Measurements from ENCODE around the gene NDE1. TPM values are rescaled to one million over a fixed set of nuclear protein-coding genes. Genes with fewer than 3 reads are reported as not detected.

Gene NDE1
- total and polyA plus RNA-seq, 2 experiments from 2014 or later = 10.3 to 11.8 TPM

DNA sequence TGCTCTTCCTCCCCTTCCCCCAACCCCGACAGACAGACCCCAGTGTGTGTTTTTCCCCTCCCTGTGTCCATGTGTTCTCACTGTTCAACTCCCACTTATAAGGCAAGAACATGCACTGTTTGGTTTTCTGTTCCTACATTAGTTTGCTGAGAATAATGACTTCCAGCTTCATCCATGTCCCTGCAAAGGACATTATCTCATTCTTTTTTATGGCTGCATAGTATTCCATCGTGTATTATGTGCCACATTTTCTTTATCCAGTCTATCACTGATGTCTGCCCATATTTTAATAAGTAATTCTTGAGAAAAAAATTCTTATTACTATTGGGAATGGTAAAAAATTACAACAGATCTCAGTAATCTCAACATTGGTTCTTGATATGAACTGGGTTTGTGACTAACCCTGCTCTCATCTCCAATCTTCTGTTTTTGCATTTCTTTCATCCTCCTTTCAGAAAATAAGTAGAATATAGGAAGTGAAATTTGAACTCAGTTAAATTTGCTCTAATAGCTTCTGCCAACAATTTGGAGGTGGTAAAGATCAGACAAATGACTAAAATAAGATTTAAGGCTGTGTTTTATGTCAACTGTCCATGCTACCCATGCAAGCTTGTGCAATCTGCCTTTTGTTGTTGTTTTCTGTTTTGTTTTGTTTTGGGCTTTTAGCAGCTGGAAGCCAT is 18.2 kb upstream of the NDE1 start:
- Histone ChIP-seq H3K36me3 (replicated peaks; ENCODE audit: insufficient read depth, low read depth) (no peaks in the 10 kb centered on the region), H3K9me2 (replicated peaks; ENCODE audit: insufficient read depth) (no peaks in the 10 kb centered on the region), H3K79me2 (peaks cover 7% of the 10 kb centered on the region), H3K9me3 (ENCODE audit: low read depth) (no peaks in the 10 kb centered on the region), H3K4me1 (ENCODE audit: insufficient read depth) (peaks cover 10% of the 10 kb centered on the region), H3K4me3 (no peak overlapping the region), H3K4me2 (no peak overlapping the region), H3K27me3 (no peaks in the 10 kb centered on the region), H2AFZ (no peak overlapping the region), H3K27ac (no peak overlapping the region), H4K20me1 (ENCODE audit: insufficient read depth, poor library complexity, severe bottlenecking) (no peaks in the 10 kb centered on the region)
- 98% methylated on average over 2 of the region's 2 CpGs for WGBS (ENCODE audit: low lambda C conversion rate, missing lambda C conversion rate)
- TF ChIP-seq, protein P1, sequence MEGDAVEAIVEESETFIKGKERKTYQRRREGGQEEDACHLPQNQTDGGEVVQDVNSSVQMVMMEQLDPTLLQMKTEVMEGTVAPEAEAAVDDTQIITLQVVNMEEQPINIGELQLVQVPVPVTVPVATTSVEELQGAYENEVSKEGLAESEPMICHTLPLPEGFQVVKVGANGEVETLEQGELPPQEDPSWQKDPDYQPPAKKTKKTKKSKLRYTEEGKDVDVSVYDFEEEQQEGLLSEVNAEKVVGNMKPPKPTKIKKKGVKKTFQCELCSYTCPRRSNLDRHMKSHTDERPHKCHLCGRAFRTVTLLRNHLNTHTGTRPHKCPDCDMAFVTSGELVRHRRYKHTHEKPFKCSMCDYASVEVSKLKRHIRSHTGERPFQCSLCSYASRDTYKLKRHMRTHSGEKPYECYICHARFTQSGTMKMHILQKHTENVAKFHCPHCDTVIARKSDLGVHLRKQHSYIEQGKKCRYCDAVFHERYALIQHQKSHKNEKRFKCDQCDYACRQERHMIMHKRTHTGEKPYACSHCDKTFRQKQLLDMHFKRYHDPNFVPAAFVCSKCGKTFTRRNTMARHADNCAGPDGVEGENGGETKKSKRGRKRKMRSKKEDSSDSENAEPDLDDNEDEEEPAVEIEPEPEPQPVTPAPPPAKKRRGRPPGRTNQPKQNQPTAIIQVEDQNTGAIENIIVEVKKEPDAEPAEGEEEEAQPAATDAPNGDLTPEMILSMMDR (IDR thresholded peaks at IDR 0.05; ENCODE audit: poor library complexity) = no peak
- no peak for TF ChIP-seq EZH2phosphoT487 (IDR thresholded peaks at IDR 0.05; ENCODE audit: low read depth, severe bottlenecking, unreplicated experiment)
- TF ChIP-seq EZH2 (IDR thresholded peaks at IDR 0.05; ENCODE audit: borderline replicate concordance) = no peak
- no peak for DNase-seq (ENCODE audit: low spot score)

DNA sequence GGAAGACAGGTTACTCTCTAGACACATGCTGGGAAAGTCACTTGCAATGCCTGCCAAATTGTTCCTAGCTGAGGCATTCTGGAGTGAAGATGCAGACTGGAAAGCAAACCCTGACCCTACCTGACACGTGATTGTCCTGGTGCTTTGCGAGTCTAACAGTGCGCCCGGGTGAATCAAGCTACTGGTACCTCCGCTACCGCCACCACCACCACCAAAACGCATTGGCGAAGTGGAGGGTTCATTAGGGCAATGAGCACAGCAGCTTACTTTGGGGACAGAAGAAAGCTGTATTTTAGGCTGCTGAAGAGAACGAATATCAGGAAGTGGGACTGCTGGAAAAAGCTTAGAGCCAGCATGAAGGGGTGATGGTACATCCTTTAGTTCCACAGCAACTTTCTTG is 14.1 kb upstream of the NDE1 start:
- Histone ChIP-seq H3K4me3 (no peak overlapping the region), H3K9me2 (replicated peaks; ENCODE audit: insufficient read depth) (no peaks in the 10 kb centered on the region), H4K20me1 (ENCODE audit: insufficient read depth, poor library complexity, severe bottlenecking) (no peaks in the 10 kb centered on the region), H3K27me3 (no peaks in the 10 kb centered on the region), H3K79me2 (peaks cover 29% of the 10 kb centered on the region), H3K4me1 (ENCODE audit: insufficient read depth) (no peaks in the 10 kb centered on the region), H2AFZ (no peak overlapping the region), H3K4me2 (no peak overlapping the region), H3K27ac (no peak overlapping the region), H3K9me3 (ENCODE audit: low read depth) (no peaks in the 10 kb centered on the region), H3K36me3 (replicated peaks; ENCODE audit: insufficient read depth, low read depth) (no peaks in the 10 kb centered on the region)
- no peak for DNase-seq (ENCODE audit: low spot score)
- WGBS (ENCODE audit: low lambda C conversion rate, missing lambda C conversion rate) = 93% methylated on average over 9 of the region's 9 CpGs
- TF ChIP-seq EZH2 (IDR thresholded peaks at IDR 0.05; ENCODE audit: borderline replicate concordance) = no peak
- TF ChIP-seq EZH2phosphoT487 (IDR thresholded peaks at IDR 0.05; ENCODE audit: low read depth, severe bottlenecking, unreplicated experiment) = no peak
- TF ChIP-seq, protein P1 (IDR thresholded peaks at IDR 0.05; ENCODE audit: poor library complexity) = no peak

DNA sequence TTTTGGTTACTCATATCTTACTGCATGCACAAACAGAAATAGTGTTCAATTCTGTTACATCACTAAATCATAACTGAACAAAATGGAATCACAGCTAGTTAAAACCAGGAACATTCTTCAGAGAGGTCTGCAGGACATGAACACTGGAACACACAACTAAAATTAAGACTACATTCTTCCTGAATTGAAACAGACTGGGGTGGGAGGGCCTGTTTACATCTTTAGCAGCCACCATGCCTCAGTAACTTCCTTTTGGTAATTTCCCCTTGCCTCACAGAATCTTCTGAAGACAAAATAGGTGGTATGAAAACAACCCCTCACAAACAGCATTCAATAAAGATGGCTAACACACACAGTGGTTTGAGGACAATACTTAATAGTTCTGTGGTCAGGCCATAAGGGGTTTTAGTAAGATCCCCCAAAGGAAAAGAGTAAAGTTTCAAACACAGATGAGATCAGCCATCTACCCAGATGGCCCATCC is 13.6 kb upstream of the NDE1 start:
- Histone ChIP-seq H4K20me1 (ENCODE audit: insufficient read depth, poor library complexity, severe bottlenecking) (peaks cover 3% of the 10 kb centered on the region), H3K9me2 (replicated peaks; ENCODE audit: insufficient read depth) (no peaks in the 10 kb centered on the region), H3K79me2 (peaks cover 34% of the 10 kb centered on the region), H3K4me3 (no peak overlapping the region), H3K36me3 (replicated peaks; ENCODE audit: insufficient read depth, low read depth) (no peaks in the 10 kb centered on the region), H3K9me3 (ENCODE audit: low read depth) (no peaks in the 10 kb centered on the region), H3K4me1 (ENCODE audit: insufficient read depth) (peaks cover 5% of the 10 kb centered on the region), H3K4me2 (no peak overlapping the region), H3K27ac (no peak overlapping the region), H3K27me3 (no peaks in the 10 kb centered on the region), H2AFZ (no peak overlapping the region)
- TF ChIP-seq, protein P1 (IDR thresholded peaks at IDR 0.05; ENCODE audit: poor library complexity) = no peak
- no peak for TF ChIP-seq EZH2 (IDR thresholded peaks at IDR 0.05; ENCODE audit: borderline replicate concordance)
- no peak for TF ChIP-seq EZH2phosphoT487 (IDR thresholded peaks at IDR 0.05; ENCODE audit: low read depth, severe bottlenecking, unreplicated experiment)
- no peak for DNase-seq (ENCODE audit: low spot score)

Measured in hepatocyte (in vitro differentiated cells).